ENCODE results near the gene CCDC182.

CCDC182 gene

DNA sequence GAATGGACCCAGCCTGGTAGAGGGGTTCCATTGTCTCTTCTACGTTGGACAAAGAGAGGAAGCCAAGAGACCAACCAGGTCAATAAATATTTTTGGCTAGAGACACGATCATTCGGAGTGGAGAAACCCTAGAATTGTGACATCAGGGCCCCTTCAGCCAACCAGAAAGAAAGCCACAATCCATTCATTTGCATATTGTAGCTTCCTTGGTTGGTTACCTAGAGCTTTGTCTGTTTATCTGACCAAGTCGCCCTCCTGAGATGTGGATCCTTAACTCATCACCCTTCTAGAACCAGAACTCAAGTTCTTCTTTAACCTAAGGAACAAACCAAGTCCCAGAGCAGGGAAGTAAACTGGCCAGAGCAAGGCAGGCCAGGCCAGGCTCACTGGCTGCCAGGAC, at the start of gene CCDC182:
Gene CCDC182, minus strand, starts transcription at position 58 of the 400 bp plus-strand sequence. Its CDS starts 27 bp downstream, at position 31.
- DNase-seq = no peak

DNA sequence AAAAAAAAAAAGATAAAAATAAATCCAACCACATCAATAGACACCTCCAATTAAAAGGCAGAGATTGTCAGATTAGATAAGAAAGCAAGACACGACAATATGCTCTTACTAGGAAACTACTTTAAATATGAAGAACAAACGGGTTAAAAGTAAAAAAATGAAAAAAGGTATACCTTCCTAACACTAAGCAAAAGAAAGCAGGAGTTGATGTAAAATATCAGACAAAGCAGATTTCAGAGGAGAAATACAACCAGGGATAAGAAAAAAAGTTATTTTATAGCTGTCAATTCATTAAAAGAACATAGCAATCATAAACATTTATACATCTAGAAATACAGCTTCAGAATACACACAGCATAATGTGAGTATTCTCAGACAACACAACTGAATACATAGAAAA, 49.7 kb upstream of the CCDC182 start:
- DNase-seq = no peak

DNA sequence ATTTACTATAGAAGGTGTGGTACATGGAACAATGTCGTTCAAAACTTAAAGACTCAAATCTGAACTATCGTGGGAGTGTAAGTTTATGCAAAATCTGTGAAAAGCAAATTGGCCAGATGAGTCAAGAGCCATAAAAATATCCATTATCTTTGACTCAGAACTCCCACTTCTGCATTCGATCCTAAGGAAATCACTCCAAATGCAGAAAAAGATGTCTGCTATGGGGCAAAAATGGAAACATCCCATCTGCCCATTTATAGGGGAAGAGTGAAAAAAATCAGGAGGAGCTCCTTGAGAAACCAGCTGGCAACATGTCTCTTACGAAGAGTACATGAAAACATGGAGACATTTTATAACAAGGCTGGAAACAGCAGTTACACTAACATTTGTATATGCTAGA, 43.6 kb upstream of the CCDC182 start:
- peak; percentile 58 for DNase-seq

DNA sequence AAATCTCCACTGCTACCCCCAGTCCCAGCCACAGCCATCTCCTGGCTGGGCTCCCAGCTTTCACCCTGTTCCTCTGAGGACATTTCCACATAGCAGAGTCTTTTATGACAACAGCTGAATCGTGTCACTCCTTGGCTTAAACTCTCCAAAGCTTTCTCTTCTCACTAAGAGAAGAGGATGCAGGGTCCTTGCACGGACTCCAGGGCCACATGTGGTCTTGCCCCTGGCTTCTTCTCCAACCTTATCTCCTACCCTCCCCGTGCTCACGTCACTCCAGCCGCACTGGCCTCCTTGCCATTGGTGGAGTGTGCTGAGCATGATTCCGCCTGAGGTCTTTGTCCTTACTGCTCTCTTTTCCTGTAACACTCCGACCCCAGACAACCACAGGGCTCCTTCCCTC, 39.9 kb upstream of the CCDC182 start:
- DNase-seq = no peak

DNA sequence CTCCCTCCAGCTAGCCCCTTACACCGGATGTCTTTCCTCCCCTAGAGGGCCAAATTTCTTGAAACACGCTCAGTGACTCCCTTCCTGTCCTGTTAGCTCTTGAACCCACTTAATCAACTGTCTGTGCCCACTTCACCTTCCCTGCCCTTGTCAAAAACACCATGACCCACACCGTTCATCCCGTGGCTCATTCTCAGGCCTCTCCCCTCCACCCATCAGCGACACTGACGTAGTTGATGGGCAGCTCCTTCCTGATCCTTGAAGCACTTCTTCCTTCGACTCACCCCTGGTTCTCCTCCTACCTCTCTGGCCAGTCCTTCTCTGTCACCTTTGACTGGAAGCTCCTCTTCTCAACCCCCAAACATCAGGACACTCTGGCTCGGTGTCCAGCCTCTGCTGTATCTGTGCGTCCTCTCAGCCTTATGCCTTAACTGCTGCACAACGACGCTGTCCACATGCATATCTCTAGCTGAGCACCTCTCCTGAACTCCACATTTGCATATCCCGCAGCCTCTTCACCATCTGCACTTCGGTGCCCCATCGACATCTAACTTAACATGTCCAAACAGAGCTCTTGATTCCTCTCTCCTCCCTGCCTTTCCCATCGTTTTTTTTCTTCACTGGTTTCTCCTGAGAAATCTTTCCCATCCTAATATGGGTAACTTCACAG, 39.3 kb upstream of the CCDC182 start:
- DNase-seq = peak; percentile 14

DNA sequence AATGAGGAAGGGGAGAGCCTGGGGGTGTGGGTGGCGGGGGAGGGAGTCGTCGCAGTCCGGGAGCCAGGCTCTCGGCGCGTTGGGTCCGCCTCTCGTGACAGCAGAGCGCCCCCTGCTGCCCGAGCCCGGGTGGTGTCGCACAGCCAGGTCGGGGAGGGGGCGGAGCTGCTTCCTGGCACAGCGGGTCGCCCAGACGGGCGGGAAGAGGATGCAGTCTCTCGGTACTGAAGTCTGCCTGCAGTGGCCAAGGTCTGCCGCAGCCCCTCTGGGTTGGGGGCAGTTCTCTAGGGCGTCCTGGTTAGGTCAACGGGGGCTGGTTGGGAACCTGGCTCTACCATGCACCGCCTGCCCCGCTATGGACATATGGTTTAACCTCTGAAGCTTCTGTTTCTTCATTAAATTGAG, 38.2 kb upstream of the CCDC182 start:
- peak; percentile 54 for DNase-seq

DNA sequence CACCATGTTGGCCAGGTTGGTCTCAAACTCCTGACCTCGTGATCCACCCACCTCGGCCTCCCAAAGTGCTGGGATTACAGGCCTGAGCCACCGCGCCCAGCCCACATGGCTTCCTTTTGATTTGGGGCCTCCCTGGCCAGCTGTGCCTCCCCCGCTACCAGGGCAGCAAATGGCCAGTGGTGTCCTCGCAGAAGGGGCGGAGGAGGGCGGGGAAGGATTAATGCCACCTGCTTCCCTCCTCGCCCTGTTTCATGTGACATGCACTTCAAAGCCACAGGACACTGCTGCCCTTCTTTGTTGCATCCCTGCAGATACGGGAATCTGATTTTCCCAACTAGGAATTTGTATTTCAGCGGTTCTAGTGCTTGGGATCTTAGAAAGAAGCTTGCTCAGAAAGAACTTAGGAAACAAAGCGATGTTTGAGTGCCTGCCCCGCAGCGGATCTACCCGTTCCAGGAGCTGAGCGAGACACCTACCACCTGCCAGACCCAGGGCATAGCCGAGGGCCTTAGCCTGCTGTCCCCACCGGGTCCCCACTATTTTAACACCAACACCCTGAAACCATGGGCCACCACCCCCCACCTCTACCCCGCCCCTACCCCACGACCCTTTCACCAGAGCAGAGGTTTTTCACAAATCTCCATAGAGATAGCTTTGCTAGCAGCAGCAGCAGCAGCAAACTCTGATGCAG, 37.7 kb upstream of the CCDC182 start:
- no peak for DNase-seq

DNA sequence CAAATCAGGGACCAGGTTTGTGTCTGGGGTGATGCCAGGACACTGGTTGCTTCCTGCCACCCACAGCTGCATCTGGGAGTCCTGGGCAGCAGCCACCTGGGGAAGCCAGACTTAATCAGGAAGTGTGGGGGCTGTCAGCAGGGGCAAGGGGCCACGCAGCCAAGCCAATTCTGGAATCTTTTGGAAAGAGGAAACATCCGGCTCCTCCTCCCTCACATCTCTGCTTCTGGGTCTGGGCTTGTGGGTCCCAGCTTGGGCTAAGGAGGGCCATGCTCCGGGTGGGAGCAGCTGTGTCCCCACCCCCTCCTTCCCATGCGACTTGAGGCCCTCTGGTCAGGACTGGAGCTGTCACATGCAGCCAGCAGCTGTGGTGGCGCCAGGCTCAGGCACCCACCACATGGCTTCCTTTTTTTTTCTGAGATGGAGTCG, 37.0 kb upstream of the CCDC182 start:
- DNase-seq = peak; percentile 60

DNA sequence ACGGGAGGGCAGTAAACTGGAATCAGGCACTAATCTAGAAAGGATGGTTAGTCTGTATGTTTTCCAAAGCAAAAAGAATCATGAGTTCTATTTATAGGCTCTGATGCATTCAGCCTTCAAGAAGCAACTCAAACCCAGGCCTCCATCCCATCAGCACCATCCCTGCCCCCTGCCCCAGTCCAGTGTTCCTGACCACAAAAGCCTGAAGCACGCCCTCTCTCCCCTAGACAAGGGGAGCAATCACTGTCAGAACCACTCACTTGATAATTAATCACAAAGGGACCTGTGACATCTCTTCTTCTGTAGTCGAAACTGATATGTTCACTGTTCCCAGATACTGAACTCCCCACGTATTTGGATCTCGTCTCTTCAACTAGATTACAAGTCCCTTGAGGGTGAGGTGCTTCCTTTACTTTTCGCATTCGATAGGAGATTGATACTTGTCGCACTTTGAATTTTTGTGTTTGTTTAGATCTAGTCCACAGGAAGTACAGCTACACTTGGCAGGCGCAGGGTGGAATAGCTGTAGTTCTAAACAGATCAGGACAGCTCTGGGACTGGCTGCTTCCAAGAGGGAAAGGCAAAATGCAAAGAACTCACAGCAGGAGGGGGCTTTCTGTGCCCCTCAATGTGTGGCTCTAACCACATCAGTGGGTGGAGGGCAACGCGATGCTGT, 36.4 kb upstream of the CCDC182 start:
- DNase-seq = no peak

DNA sequence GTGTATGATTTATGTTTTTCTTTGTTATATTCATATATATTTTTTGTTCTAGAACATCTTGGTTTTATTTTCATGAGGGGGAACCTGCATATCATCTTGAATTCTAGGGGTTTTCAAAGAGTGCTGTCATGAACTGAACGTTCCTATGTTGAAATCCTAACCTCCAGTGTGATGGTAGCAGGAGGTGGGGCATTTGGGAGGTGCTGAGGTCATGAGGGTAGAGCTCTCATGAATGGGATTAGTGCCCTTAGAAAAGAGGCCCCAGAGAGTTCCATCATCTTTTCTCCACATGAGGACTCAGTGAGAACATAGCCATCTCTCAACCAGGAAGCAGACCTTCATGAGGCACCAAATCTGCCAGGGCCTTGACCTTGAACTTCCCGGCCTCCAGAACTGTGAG, 34.6 kb upstream of the CCDC182 start:
- no peak for DNase-seq

DNA sequence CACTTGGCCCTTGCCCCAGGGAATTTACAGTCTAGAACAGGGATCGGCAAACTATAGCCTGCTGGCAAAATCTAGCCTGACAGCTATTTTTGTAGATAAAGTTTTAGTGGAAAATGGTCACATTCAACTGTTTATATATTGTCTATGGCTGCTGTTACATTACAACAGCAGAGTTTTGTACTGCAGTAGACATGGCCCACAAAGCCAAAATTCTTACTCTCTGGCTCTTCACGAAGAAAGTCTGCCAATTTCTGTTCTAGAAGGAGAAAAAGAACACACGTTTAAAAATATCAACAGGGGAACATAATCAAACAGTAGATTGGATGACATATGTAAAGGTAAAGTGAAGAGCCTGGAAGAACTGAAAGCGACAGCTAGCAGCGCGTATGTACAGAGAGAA, 33.2 kb upstream of the CCDC182 start:
- DNase-seq = no peak

DNA sequence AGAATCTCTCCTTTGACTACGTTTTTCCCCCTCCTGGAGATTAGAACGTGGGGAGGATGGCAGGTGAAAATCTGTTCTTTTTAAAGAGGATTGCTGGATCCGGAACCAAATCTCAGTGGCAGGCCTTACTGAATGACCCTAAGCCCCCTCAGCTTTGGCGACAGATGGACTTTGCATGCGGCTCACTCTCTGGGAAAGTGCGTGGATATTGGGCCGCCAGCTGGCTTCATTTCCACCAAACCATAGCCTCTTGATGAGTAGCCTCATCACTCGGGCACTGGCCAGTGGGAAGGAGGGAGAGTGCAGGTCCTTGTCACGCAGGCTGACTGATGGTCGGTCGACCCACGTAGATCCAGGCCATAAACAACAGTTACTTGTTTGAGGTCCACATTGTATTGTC, 31.3 kb upstream of the CCDC182 start:
- DNase-seq = no peak

DNA sequence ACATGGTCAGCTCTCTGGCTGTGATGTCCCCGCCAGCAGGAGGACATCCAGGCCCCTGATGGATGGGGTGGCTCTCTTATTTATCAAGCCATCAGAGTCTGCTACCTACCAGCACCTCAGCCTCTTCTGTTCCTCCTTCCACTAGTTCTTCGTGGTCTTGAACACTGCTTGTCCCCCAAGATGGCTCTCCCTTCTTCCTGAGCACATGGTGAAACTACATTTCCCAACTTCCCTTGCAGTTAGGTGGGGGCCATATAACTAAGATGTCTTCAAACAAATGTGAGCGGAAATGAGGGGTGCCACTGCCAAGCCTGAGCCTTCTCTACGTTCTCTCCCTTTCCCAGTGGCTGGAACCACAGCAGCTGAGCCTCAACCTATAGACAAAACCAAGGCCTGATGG, 29.8 kb upstream of the CCDC182 start:
- DNase-seq = no peak

DNA sequence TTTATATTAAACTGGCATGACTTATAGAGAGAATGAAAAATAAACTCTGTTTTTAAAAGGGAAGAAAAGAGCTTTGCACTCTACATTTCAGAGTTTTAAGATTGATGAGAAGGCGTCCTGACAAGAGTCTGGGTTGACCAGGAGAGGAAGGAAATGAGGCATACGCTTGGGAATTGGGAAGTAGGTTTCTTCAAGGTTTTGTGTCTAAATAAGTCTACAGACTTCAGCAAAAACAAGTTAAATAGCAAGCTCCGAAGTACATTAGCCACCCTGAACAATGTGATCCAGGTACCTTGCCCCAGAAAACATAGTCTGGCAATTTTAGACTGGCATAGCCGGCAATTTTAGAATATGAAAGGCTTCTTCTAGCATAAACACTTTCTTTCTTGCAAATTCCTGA, 28.5 kb upstream of the CCDC182 start:
- DNase-seq = no peak

DNA sequence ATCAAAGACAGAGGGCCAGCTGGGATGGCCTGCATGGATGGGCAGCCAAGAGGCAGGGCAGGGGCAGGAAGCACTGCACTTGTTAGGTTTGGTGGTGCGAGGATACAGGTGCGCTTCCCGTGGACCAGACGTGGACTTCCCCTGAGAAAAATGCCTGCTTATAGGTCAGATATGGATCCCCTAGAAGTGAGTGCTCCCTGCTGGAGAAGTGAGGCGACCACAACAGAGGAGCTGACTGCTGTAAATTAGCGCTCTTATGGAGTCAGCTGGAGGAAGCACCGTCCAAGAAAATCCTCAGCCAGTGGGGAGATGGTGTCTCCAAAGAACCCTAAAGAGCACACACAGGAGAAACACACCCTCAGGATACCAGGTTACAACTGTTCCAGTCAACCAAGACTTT, 27.7 kb upstream of the CCDC182 start:
- DNase-seq = no peak

DNA sequence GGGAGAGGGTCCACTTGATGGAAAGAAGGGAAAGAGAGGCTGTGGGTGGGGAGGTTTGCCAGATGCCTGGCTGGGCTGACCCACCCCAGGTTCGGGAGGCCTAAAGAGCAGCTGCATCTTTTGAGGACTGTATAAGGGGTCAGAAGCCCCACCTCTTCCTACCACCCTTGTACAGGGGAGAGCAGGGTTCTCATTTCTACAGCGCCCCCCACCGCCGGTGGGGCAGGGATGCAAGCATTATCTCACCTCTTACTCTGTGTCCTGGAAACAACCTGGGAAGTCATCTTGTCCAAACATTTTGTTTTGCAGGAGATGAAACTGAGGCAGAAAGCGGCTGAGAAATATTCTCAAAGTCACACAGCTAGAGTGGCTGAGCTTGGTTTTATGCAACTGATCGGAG, 22.5 kb upstream of the CCDC182 start:
- no peak for DNase-seq

DNA sequence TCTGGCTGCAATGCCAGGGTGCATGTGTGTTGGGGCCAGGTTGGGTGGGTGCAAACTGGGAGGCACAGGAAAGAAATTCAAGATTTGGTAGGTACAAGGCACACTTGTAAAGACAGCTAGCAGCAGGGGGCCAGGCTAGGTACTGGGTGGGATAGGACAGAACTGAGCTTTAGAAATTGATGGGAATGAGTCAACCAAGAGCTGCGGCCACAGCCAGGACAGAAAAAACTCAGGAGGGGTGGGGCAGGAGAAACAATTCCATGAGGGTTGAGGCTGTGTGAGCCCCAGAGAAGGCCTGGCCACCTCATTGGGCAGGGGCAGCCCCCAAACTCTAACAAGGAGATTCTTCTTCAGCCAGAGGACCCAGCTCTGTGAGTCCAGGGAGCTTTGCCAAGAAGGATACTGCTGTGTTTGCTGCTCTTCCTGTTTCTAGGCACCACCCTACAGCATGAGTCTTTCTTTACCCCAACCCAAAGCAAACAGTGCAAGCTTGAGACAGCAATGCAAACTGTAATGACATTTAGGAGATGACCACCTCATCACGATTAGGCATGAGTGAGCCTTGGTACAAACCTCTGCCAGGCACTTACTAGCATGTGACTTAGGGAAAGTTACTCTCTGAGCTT, 21.3 kb upstream of the CCDC182 start:
- DNase-seq = no peak

DNA sequence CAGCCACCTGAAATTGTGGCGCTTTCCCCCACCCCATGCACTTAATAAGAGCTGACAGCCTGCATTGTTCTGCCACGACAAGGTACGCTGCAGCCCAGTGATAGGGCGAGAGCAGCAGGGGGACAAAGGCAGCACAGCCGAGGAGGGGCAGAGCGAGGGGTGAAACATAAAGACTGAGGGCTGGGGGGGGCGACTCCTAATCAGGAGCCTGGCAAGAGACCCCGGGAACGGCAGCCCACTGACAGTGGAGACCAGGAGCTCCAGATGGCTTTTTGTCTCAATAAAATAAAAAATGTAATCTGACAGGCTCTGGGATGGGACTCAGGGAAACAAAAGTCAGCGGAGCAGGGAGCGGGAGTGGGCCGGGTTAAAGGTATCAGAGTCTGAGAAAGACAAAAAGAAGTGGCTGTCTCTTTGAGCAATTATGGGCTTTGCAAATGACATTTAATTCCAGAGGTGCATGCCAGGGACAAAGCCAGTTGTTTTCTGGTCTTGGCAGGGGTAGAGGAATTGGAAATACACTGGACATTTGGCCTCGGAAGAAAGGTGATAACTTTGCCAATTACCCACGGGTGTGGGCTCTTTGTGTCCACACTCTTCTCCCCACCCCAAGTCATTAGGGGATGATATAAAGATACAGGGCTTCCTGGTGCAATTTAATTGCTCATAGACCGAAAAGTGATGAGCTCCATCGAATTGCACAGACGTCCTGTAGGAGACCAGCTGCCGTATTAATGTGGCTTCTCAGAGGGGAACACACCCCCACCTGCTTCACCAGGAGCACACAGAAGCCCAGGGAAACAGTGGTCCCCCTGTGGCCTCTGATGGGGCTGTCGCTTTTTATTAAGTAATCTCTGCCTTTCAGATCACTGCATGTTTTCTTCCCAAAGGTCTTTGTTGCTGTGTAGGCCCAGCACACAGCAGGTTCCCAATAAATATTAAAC, 17.6 kb upstream of the CCDC182 start:
- peak; percentile 36 for DNase-seq

DNA sequence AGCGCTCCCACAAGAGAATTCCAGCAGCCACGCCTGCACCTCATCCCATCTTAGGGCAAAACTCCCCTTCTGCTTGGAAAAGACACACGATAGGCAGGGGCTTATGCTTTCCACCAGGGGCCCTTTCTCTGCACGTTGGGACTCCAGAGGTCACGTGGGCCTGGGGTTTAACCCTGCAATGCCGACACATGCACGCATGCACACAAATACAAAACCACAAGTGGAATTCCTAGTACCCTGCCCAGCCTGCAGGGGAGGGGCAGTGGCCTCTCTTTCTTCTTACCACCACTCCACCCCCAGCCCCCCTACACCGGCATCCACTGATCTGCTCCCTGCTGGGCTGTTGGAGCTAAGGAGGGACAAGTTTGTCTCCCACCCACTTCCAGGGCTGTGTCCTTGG, 16.8 kb upstream of the CCDC182 start:
- DNase-seq = no peak

DNA sequence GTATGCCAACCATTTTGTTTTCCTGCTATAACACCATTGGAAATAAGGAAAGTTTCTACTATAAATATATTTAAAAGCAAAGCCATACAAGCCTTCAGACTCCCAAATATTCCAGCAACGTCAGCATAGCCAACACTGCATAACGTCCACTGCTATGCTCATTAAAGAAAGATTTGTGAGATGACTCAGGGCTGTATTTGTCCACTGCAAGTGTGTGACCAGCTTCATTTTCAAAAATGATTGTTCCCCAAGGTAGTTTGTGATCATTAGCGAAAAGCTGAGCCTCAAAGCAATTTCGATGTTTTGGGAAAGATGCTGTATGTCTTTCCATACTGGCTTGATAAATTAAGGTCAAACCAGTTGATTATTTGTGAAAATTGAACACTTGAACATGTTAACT, 14.9 kb upstream of the CCDC182 start:
- DNase-seq = no peak

DNA sequence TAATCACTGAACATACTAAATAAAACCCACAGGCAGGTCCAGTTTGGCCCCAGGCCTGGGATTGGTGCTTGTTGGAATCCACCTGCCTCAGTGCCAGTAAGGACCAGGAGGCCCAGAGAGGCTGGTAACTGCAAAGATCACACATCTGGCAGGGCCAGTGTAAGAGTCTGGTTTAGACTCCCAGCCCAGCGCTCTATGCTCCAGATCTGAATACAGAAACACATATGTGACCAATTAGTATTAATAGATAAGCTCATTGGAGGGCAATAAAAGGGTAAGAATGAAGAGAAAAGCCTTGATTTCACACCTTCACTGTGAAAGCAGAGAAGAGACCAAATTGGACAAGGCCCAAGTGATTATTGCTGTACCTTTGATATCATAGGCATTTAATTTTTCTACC, 13.6 kb upstream of the CCDC182 start:
- no peak for DNase-seq

DNA sequence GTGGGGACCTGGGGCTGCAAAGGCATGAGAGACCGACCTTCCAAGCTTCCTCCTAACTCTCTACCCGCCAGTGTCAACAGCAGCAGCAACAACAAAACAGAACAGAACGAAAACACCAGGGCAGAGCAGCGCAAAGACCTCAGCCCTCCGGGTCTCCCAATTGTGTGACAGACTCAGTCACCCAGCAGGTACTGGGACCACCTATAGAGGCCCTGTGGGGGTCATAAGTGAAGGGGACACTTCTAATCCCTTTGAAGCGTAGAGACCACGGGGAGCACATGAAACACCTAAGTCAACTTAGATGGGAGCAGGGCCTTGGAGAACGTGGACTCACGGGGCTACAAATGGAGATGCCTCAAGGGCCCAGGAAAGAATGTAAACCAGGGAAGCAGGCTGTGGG, 12.6 kb upstream of the CCDC182 start:
- no peak for DNase-seq

DNA sequence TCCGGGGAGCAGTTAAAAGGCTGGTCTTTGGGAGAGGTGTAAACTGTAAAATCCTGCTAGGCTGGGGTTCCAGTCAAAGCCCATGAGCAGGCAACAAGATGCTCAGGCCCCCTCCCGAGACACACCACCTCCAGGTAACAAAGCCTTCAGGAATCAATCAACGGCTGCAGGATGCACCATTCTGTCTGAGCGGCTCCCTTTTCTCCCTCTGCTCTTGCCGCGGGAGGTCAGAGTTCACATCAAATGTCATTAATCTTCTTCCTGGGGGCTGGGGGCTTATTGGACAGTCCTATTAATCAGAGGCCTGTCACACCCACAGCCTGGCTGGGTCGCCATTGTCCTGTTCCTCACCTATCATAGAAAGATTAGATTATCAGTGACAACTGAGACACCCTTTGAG, 11.9 kb upstream of the CCDC182 start:
- no peak for DNase-seq
